H9 (cell line): ENCODE measurements around the gene CLTCL1. TPM values are rescaled to one million over a fixed set of nuclear protein-coding genes. Genes with fewer than 3 reads are reported as not detected.
A peak's percentile ranks its signal among the peaks of the same experiment; 100 is the strongest.

Experiments
- DNase-seq: peaks from one replicate; pipeline ENCODE4 v3.0.0-alpha.2; 2017
- H2AFZ ChIP-seq: one replicate; pipeline ENCODE4 v1.6.1; 2013; ENCODE audit warnings: mild to moderate bottlenecking, low read length, control low read depth, moderate library complexity
- H2AK5ac ChIP-seq: 2 replicates; pipeline ENCODE4 v1.6.1; 2013; ENCODE audit warnings: low read length, control low read depth, mixed read lengths; ENCODE audit not compliant: insufficient read length
- H2BK120ac ChIP-seq: one replicate; pipeline ENCODE4 v1.6.1; 2013; ENCODE audit warnings: low read depth, mild to moderate bottlenecking, low read length, control low read depth, inconsistent platforms; ENCODE audit not compliant: poor library complexity, severe bottlenecking
- H2BK12ac ChIP-seq: 2 replicates; pipeline ENCODE4 v1.6.1; 2013; ENCODE audit warnings: low read length, control low read depth, mixed read lengths, low read depth; ENCODE audit not compliant: insufficient read length
- H2BK15ac ChIP-seq: 2 replicates; pipeline ENCODE4 v1.6.1; 2013; ENCODE audit warnings: low read depth, low read length, control low read depth
- H2BK20ac ChIP-seq: one replicate; pipeline ENCODE4 v1.6.1; 2013; ENCODE audit warnings: low read depth, mild to moderate bottlenecking, low read length, control low read depth, inconsistent platforms; ENCODE audit not compliant: poor library complexity, severe bottlenecking
- H2BK5ac ChIP-seq: 2 replicates; pipeline ENCODE4 v1.6.1; 2013; ENCODE audit warnings: low read length, control low read depth, mixed read lengths; ENCODE audit not compliant: insufficient read length
- H3K14ac ChIP-seq: 2 replicates; pipeline ENCODE4 v1.6.1; 2013; ENCODE audit warnings: low read length, control low read depth; ENCODE audit not compliant: insufficient read depth
- H3K18ac ChIP-seq: 2 replicates; pipeline ENCODE4 v1.6.1; 2013; ENCODE audit warnings: low read depth, mild to moderate bottlenecking, mixed read lengths, low read length, control low read depth; ENCODE audit not compliant: insufficient read length
- H3K23ac ChIP-seq: 2 replicates; pipeline ENCODE4 v1.6.1; 2013; ENCODE audit warnings: low read length, control low read depth, mixed read lengths, low read depth; ENCODE audit not compliant: insufficient read length
- H3K23me2 ChIP-seq: 2 replicates; pipeline ENCODE4 v1.6.1; 2013; ENCODE audit warnings: low read depth, mild to moderate bottlenecking, mixed read lengths, low read length, control low read depth; ENCODE audit not compliant: insufficient read length, poor library complexity, severe bottlenecking
- H3K27ac ChIP-seq: 2 replicates; pipeline ENCODE4 v1.5.1; 2013; ENCODE audit warnings: low read length, control low read depth, mixed read lengths, low read depth; ENCODE audit not compliant: insufficient read length
- H3K27me3 ChIP-seq: 2 replicates; pipeline ENCODE4 v1.6.1; 2013; ENCODE audit warnings: low read length, control low read depth, inconsistent platforms; ENCODE audit not compliant: insufficient read depth
- H3K4ac ChIP-seq: 2 replicates; pipeline ENCODE4 v1.6.1; 2013; ENCODE audit warnings: low read depth, mild to moderate bottlenecking, control low read depth, inconsistent platforms, low read length, moderate library complexity
- H3K4me1 ChIP-seq: 2 replicates; pipeline ENCODE4 v1.6.1; 2013; ENCODE audit warnings: low read length, control low read depth, inconsistent platforms; ENCODE audit not compliant: insufficient read depth
- H3K4me2 ChIP-seq: 2 replicates; pipeline ENCODE4 v1.6.1; 2013; ENCODE audit warnings: low read length, control low read depth, mixed read lengths; ENCODE audit not compliant: insufficient read length, insufficient read depth
- H3K56ac ChIP-seq: 2 replicates; pipeline ENCODE4 v1.6.1; 2013; ENCODE audit warnings: low read depth, mild to moderate bottlenecking, mixed read lengths, low read length, control low read depth; ENCODE audit not compliant: insufficient read length
- H3K79me1 ChIP-seq: 2 replicates; pipeline ENCODE4 v1.6.1; 2013; ENCODE audit warnings: low read depth, mild to moderate bottlenecking, moderate library complexity, low read length, control low read depth, inconsistent platforms; ENCODE audit not compliant: insufficient read depth, poor library complexity, severe bottlenecking
- H3K79me2 ChIP-seq: 2 replicates; pipeline ENCODE4 v1.6.1; 2013; ENCODE audit warnings: low read length, control low read depth, inconsistent platforms; ENCODE audit not compliant: insufficient read depth
- H3K9ac ChIP-seq: 2 replicates; pipeline ENCODE4 v1.6.1; 2013; ENCODE audit warnings: low read length, control low read depth, mixed read lengths; ENCODE audit not compliant: insufficient read length; ENCODE audit errors: extremely low read depth
- H3K9me3 ChIP-seq: one replicate; pipeline ENCODE4 v1.6.1; 2013; ENCODE audit warnings: low read depth, low read length, inconsistent platforms; ENCODE audit not compliant: control insufficient read depth
- H3T11ph ChIP-seq: one replicate; pipeline ENCODE4 v1.6.1; 2013; ENCODE audit warnings: mild to moderate bottlenecking, low read length, control low read depth, inconsistent platforms
- H4K20me1 ChIP-seq: one replicate; pipeline ENCODE4 v1.6.1; 2013; ENCODE audit not compliant: control insufficient read depth, insufficient read length, insufficient read depth
- H4K5ac ChIP-seq: 2 replicates; pipeline ENCODE4 v1.6.1; 2013; ENCODE audit warnings: low read depth, mild to moderate bottlenecking, mixed read lengths, low read length, control low read depth; ENCODE audit not compliant: insufficient read length
- H4K8ac ChIP-seq: replicated peaks from 2 replicates; pipeline ENCODE4 v1.6.1; 2013; ENCODE audit warnings: low read length, control low read depth, mixed read lengths, low read depth; ENCODE audit not compliant: insufficient read length
- H4K91ac ChIP-seq: 2 replicates; pipeline ENCODE4 v1.6.1; 2013; ENCODE audit warnings: low read depth, mild to moderate bottlenecking, moderate library complexity, mixed read lengths, low read length, control low read depth; ENCODE audit not compliant: insufficient read length
- H3K27ac Mint-ChIP-seq, 3 experiments: 2 replicates in 2 of 3; 3 replicates in 1 of 3; pipeline ENCODE4 v1.8.0; 2020 to 2021; ENCODE audit warnings: mixed read lengths in 3 of 3, mild to moderate bottlenecking in 1 of 3, moderate library complexity in 1 of 3
- H3K27me3 Mint-ChIP-seq: 2 replicates; pipeline ENCODE4 v1.8.0; 2021; ENCODE audit warnings: low read depth, mild to moderate bottlenecking, moderate library complexity, mixed read lengths
- H3K36me3 Mint-ChIP-seq, 3 experiments: 2 replicates in 2 of 3; 3 replicates in 1 of 3; pipeline ENCODE4 v1.8.0; 2020 to 2021; ENCODE audit warnings: low read depth in 3 of 3, mixed read lengths in 3 of 3; ENCODE audit not compliant: insufficient read depth in 1 of 3
- H3K4me1 Mint-ChIP-seq, 2 experiments: 2 replicates each; pipeline ENCODE4 v1.8.0; 2020; ENCODE audit warnings: mixed read lengths in 2 of 2
- H3K4me3 Mint-ChIP-seq, 2 experiments: 2 replicates in 1 of 2; 3 replicates in 1 of 2; pipeline ENCODE4 v1.8.0; 2020 to 2021; ENCODE audit warnings: mild to moderate bottlenecking in 2 of 2, mixed read lengths in 2 of 2, moderate library complexity in 1 of 2
- H3K9me3 Mint-ChIP-seq, 2 experiments: 2 replicates in 1 of 2; 3 replicates in 1 of 2; pipeline ENCODE4 v1.8.0; 2020; ENCODE audit warnings: mild to moderate bottlenecking in 2 of 2, mixed read lengths in 2 of 2, moderate library complexity in 1 of 2
- WGBS: extraction: QIAGEN DNeasy Blood & Tissue Kit; methylation state at CpG from one replicate; pipeline ENCODE4 v1.1.7; 2013; ENCODE audit warnings: missing lambda C conversion rate, low lambda C conversion rate, mixed read lengths; ENCODE audit not compliant: insufficient read length; ENCODE audit errors: extremely low coverage; 5-methylcytosine and 5-hydroxymethylcytosine counted together
- total RNA-seq: library from RNA; stranded (reverse); gene quantifications from 2 replicates; pipeline ENCODE4 v1.2.1, GENCODE V29; 2021
- TF ChIP-seq, protein P1 (sequence below): fragments of 200-600 bp; sonication (generic); conservative IDR thresholded peaks from 3 replicates; pipeline ENCODE4 v1.8.0; 2021; ENCODE audit warnings: antibody characterized with exemption, mild to moderate bottlenecking

The CLTCL1 gene
- total RNA-seq, 1 experiment from 2014 or later = 11.1 TPM

DNA sequence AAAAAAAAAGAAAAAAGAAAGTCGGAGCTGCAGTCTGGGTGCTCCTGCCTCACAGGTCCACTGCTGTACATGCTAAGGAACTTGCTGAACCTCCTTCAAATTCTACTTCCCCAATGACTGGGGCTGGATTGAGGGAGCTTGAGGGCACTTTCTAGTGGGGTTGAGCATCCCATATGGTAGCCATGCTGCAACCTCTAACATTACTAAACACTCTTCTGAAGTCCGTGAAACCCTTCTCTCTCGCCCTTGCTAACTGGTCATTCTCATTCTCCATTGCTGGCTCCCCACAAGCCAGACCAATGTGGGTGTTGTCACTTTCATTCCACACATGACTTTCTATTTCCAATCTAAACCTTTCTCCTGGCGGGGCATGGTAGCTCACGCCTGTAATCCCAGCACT lies 148.3 kb downstream of the CLTCL1 start:
- Histone ChIP-seq H2BK5ac (no peak overlapping the region), H2BK20ac (no peak overlapping the region), H3K9ac (no peak overlapping the region), H4K8ac (no peak overlapping the region), H3K56ac (no peak overlapping the region), H2BK120ac (no peak overlapping the region), H3K27ac (no peak overlapping the region), H3T11ph (no peak overlapping the region), H2AK5ac (no peak overlapping the region), H2BK12ac (no peak overlapping the region), H3K4ac (no peak overlapping the region), H3K23ac (no peak overlapping the region), H3K18ac (no peak overlapping the region), H4K20me1 (no peaks in the 10 kb centered on the region), H3K27me3 (peaks cover 11% of the 10 kb centered on the region), H3K79me1 (no peaks in the 10 kb centered on the region), H2BK15ac (no peak overlapping the region), H3K79me2 (peaks cover 3% of the 10 kb centered on the region; the same call in 1 of the 2 replicates), H3K14ac (no peak overlapping the region), H2AFZ (no peak overlapping the region), H4K5ac (no peak overlapping the region), H3K4me2 (no peak overlapping the region), H3K9me3 (no peaks in the 10 kb centered on the region), H3K23me2 (peaks cover 6% of the 10 kb centered on the region), H4K91ac (no peak overlapping the region), H3K4me1 (no peaks in the 10 kb centered on the region)
- Mint-ChIP-seq H3K27ac (no peak overlapping the region), H3K4me1 (peaks cover 14 to 24% of the 10 kb centered on the region in 2 experiments), H3K4me3 (peak overlapping the region; percentile 97 to 99), H3K36me3 (peaks cover 12 to 44% (median 36%) of the 10 kb centered on the region in 3 experiments; a peak in 6 of 7 replicates), H3K27me3 (peaks cover 24% of the 10 kb centered on the region), H3K9me3 (no peaks in the 10 kb centered on the region; a peak in 1 of 5 replicates)
- DNase-seq = no peak
- TF ChIP-seq, protein P1, sequence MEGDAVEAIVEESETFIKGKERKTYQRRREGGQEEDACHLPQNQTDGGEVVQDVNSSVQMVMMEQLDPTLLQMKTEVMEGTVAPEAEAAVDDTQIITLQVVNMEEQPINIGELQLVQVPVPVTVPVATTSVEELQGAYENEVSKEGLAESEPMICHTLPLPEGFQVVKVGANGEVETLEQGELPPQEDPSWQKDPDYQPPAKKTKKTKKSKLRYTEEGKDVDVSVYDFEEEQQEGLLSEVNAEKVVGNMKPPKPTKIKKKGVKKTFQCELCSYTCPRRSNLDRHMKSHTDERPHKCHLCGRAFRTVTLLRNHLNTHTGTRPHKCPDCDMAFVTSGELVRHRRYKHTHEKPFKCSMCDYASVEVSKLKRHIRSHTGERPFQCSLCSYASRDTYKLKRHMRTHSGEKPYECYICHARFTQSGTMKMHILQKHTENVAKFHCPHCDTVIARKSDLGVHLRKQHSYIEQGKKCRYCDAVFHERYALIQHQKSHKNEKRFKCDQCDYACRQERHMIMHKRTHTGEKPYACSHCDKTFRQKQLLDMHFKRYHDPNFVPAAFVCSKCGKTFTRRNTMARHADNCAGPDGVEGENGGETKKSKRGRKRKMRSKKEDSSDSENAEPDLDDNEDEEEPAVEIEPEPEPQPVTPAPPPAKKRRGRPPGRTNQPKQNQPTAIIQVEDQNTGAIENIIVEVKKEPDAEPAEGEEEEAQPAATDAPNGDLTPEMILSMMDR = no peak
- WGBS = no CpG with 5 or more reads among the region's 5 CpGs
